Fibroblast of lung (primary cell): ENCODE measurements around the gene EIF2S3. TPM values are rescaled to one million over a fixed set of nuclear protein-coding genes. Genes with fewer than 3 reads are reported as not detected.

Source experiments
- DNase-seq, 2 donors: peaks; one replicate each; pipeline versions ENCODE4 v3.0.0 to v3.0.0-alpha.2; 2010; ENCODE audit warnings: low read depth in 2 of 2
- H2AFZ ChIP-seq: 2 replicates; pipeline ENCODE4 v1.5.1; 2012; ENCODE audit warnings: low read length, control low read depth, inconsistent platforms
- H3K27ac ChIP-seq: 2 replicates; pipeline ENCODE4 v1.5.1; 2011; ENCODE audit warnings: low read length, control low read depth; ENCODE audit not compliant: insufficient read depth
- H3K27me3 ChIP-seq: 2 replicates; pipeline ENCODE4 v1.5.1; 2011; ENCODE audit warnings: mild to moderate bottlenecking, low read length; ENCODE audit not compliant: control insufficient read depth, insufficient read depth
- H3K36me3 ChIP-seq: 2 replicates; pipeline ENCODE4 v1.5.1; 2011; ENCODE audit warnings: low read length; ENCODE audit not compliant: control insufficient read depth, insufficient read depth
- H3K4me1 ChIP-seq: 2 replicates; pipeline ENCODE4 v1.5.1; 2011; ENCODE audit warnings: low read length; ENCODE audit not compliant: control insufficient read depth, insufficient read depth; ENCODE audit errors: extremely low read depth
- H3K4me2 ChIP-seq: 2 replicates; pipeline ENCODE4 v1.5.1; 2011; ENCODE audit warnings: low read length, control low read depth; ENCODE audit not compliant: insufficient read depth; ENCODE audit errors: extremely low read depth
- H3K4me3 ChIP-seq, 4 experiments: fragments of 200-600 bp in 1 of 4; sonication (generic) in 1 of 4; replicated peaks in 1 of 4; 2 replicates each; pipeline ENCODE4 v1.5.1; 2011 to 2016; ENCODE audit warnings: low read length in 4 of 4, low read depth in 3 of 4, mild to moderate bottlenecking in 3 of 4, control low read depth in 2 of 4, inconsistent platforms in 1 of 4, mixed read lengths in 1 of 4; ENCODE audit not compliant: insufficient read depth in 1 of 4; ENCODE audit errors: control extremely low read depth in 1 of 4
- H3K79me2 ChIP-seq: 2 replicates; pipeline ENCODE4 v1.5.1; 2012; ENCODE audit warnings: mild to moderate bottlenecking, low read length, inconsistent platforms; ENCODE audit not compliant: control insufficient read depth, insufficient read depth
- H3K9ac ChIP-seq: 2 replicates; pipeline ENCODE4 v1.5.1; 2011; ENCODE audit warnings: mild to moderate bottlenecking, low read length, control low read depth; ENCODE audit not compliant: insufficient read depth
- H3K9me3 ChIP-seq: 2 replicates; pipeline ENCODE4 v1.5.1; 2012; ENCODE audit warnings: low read depth, low read length; ENCODE audit not compliant: control insufficient read depth, insufficient read depth
- H4K20me1 ChIP-seq: 2 replicates; pipeline ENCODE4 v1.5.1; 2011; ENCODE audit warnings: low read length; ENCODE audit not compliant: control insufficient read depth, insufficient read depth; ENCODE audit errors: extremely low read depth
- CTCF ChIP-seq, 2 donors: IDR thresholded peaks in 1 of 2; conservative IDR thresholded peaks in 1 of 2; 1 replicate in 1 of 2; 2 replicates in 1 of 2; pipeline ENCODE4 v1.5.1; 2011 to 2012; ENCODE audit warnings: low read length in 2 of 2, control low read depth in 1 of 2, inconsistent platforms in 1 of 2, low read depth in 1 of 2, mild to moderate bottlenecking in 1 of 2
- EZH2 ChIP-seq: IDR thresholded peaks from 2 replicates; pipeline ENCODE4 v1.5.1; 2012; ENCODE audit warnings: low read length, control low read depth, mild to moderate bottlenecking; ENCODE audit errors: missing control alignments
- polyA plus RNA-seq, 2 donors: library from polyadenylated mRNA; depleted of rRNA in 1 of 2; stranded (reverse) in 1 of 2; unstranded in 1 of 2; fragments of >200 nt; gene quantifications; 2 replicates each; pipeline ENCODE4 v1.2.1, GENCODE V29; 2011 to 2012; ENCODE audit warnings: missing spikeins in 1 of 2
- total RNA-seq: library from RNA; depleted of rRNA; stranded (reverse); fragments of >200 nt; gene quantifications from 2 replicates; pipeline ENCODE4 v1.2.1, GENCODE V29; 2014

Gene EIF2S3
- total and polyA plus RNA-seq, 2 donors (not counting 1 experiment from before 2014, with no cell fraction given) = 81.2 to 275 TPM

DNA sequence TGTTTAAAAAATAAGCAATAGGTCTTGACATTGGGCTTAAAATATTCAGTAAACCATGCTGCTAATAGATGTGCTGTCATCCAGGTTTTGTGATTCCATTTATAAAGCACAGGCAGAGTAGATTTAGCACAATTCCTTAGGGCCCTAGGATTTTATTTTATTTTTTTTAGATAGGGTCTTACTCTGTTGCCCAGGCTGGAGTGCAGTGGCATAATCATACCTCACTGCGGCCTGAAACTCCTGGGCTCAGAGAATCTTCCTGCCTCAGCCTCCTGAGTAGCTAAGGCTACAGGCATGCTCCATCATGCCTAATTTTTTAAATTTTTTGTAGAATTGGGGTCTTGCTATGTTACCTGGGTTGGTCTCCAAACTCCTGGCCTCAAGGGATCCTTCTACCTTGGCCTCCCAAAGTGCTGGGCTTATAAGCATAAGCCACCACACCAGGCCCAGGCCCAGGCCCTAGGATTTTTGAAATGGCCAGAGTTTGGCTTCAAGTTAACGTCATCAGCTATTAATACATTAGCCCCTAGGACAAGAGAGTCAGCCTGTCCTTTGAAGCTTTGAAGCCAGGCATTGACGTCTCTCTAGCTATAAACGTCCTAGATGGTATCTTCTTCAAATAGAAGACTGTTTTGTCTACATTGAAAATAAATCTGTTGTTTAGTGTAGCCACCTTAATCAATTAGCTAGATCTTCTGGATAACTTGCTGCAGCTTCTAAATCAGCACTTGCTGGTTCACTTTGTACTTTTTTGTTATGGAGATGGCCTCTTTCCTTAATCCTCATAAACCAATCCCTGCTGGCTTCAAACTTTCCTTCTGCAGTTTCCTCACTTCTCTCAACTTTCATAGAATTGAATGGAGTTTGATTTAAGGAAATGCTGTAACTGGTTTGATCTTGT, 35.8 kb downstream of the EIF2S3 start:
- Histone ChIP-seq H3K36me3 (no peaks in the 10 kb centered on the region), H3K4me1 (no peaks in the 10 kb centered on the region), H3K27ac (no peak overlapping the region), H3K4me2 (no peak overlapping the region), H3K79me2 (no peaks in the 10 kb centered on the region), H3K9me3 (no peaks in the 10 kb centered on the region), H2AFZ (no peak overlapping the region), H3K4me3 (no peak overlapping the region), H4K20me1 (no peaks in the 10 kb centered on the region), H3K27me3 (no peaks in the 10 kb centered on the region), H3K9ac (no peak overlapping the region)
- TF ChIP-seq CTCF (conservative IDR thresholded peaks at IDR 0.05 in 1 of 2, IDR thresholded peaks at IDR 0.05 in 1 of 2; ENCODE audit: low read depth in 1 of 2, low read length in 2 of 2) = no peak
- no peak for TF ChIP-seq EZH2
- no peak for DNase-seq

- Histone ChIP-seq H3K36me3 (no peaks in the 10 kb centered on the region), H3K4me3 (no peak overlapping the region), H3K27me3 (no peaks in the 10 kb centered on the region), H3K9ac (no peak overlapping the region), H2AFZ (no peak overlapping the region), H3K79me2 (no peaks in the 10 kb centered on the region), H3K4me2 (no peak overlapping the region), H4K20me1 (no peaks in the 10 kb centered on the region), H3K27ac (no peak overlapping the region), H3K4me1 (no peaks in the 10 kb centered on the region), H3K9me3 (no peaks in the 10 kb centered on the region)
- no peak for DNase-seq
- no peak for TF ChIP-seq EZH2
- TF ChIP-seq CTCF (conservative IDR thresholded peaks at IDR 0.05 in 1 of 2, IDR thresholded peaks at IDR 0.05 in 1 of 2; ENCODE audit: low read depth in 1 of 2, low read length in 2 of 2) = no peak
Measured at GRCh38 chrX:24093746-24094145, 39.0 kb downstream of the EIF2S3 start.

- H3K27me3 ChIP-seq = no peaks in the 10 kb centered on the region
- TF ChIP-seq CTCF (conservative IDR thresholded peaks at IDR 0.05 in 1 of 2, IDR thresholded peaks at IDR 0.05 in 1 of 2; ENCODE audit: low read depth in 1 of 2, low read length in 2 of 2) (no peak), EZH2 (no peak)
- no peak overlapping the region for H3K4me2 ChIP-seq
- no peak overlapping the region for H3K9ac ChIP-seq
- H3K9me3 ChIP-seq = no peaks in the 10 kb centered on the region
- H4K20me1 ChIP-seq = no peaks in the 10 kb centered on the region
- no peaks in the 10 kb centered on the region for H3K79me2 ChIP-seq
- H3K4me1 ChIP-seq = no peaks in the 10 kb centered on the region
- H2AFZ ChIP-seq = no peak overlapping the region
- no peak overlapping the region for H3K27ac ChIP-seq
- no peak overlapping the region for H3K4me3 ChIP-seq
- H3K36me3 ChIP-seq = no peaks in the 10 kb centered on the region
- peak; percentile 10 to 26 for DNase-seq
Measured at GRCh38 chrX:24097741-24098260, 43.0 kb downstream of the EIF2S3 start.
